ENCODE results near the gene SH3PXD2A.

Gene SH3PXD2A

DNA sequence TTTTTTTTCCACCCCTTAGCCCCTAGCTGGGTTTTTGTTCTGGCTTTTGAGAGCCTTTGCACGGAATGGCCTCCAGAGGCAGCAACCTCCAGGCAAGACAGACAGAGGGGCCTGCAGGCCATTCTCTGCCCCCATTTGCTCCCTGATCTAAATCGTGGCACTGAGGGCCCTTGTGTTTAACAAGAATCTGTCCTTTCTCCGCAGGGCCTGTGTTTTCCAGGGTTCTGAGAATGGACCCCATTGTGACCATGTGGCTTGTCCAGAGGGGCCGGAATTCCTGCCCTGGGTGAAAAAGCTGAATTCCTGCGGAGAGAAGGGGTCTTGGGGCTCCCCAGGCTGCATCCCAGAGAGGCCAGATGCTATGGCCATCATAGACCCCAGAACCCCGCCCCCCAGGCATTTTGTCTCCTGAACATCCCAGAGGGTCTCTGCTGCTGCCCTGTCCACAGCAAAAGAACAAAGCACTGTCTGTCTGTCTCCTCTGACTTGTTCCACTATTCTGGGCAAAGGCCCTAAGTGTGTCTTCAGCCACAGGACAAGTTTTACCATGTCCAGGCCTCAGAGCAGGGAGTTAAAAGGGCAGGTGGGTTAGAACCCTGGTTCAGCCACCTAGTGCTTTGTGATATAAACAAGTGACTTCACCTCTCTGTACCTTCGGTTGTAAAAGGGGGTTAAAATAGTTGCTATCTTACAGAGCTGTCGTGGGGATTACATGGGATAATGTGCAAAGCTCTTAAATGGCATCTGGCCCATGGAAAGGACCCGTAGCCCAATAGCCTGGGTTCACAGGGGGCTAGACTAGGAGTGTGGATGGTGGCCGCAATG is 155.6 kb downstream of the SH3PXD2A start:
- in situ Hi-C loops (cut with HindIII; ENCODE audit: low sequenced_read_pairs), result loop anchor here (25.0 kb wide), 1 partner anchor 162 kb away; the partner anchor contains the start of gene SH3PXD2A

DNA sequence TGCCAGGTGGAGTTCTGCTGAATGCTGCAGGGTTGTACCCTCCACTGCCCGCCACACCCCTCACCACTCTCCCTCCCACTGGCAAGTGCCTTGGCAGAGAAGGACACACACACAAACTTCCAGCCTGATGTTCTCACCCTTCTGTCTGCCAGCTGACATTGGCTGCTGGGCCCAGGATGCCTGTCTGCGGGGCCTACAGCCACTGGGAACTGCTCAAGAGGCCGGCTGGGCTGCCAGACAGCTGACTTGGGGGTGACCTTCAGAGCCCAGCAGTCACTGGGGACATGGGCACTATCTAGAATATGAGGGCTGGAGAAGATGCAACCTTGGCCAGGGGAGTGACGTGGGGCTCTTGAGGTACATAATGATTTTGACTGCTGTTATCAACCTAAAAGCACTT is 157.1 kb downstream of the SH3PXD2A start:
- in situ Hi-C loops (cut with HindIII; ENCODE audit: low sequenced_read_pairs), result no loop called here

DNA sequence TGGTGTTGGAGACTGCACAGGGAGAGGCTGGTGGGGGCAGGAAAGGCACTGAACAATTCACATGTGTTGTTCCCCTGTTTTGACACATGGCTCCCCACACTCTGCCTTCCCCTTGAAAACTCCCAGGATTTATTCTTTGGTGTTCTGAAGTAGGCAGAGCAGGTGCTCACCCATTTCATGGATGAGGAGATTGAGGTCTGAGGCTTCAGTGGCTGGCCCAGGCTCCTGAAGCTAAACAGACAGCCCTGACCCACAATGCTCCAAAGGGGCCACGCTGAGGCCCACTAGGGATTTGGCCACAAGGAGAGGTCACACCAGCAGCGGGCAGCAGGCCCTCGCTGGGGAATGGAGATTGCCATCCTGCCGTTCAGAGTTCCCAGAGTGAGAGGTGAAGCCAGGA is 157.6 kb downstream of the SH3PXD2A start:
- in situ Hi-C loops (cut with HindIII; ENCODE audit: low sequenced_read_pairs), result no loop called here

DNA sequence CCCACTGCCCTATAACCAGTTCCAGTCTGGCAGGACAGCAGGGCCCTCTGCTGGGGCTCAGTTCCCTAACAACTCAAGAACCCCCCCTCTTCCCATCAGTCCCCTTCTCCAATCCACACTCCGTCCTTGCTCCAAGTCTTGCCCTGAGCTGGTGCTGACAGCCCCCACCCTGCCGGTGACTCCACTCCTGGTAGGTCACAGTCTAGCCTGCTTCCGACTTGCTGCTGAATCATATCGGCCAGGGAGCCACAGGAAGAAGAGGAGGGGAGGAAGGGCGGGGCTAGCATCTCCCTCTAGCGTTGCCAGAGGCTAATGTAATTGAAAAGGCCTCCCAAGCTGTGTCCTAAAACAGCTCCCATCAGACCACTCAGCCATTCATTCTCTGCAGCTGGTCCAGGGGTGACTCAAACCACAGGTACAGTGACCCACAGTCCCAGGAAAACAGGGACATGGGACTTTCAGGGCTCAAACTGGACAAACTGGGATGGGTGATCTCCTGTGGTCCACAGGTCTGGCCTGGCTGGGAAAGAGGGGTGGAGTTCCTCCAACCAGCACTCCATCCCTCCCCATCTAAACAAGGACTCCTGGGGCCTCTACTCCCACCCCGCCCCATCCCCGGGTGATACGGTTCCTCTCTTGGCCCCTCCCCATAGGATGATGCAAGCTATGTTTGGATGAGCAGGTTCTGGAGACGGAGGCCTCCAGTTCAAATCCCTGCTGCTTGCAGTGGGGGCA is 158.8 kb downstream of the SH3PXD2A start:
- in situ Hi-C loops (cut with HindIII; ENCODE audit: low sequenced_read_pairs), result no loop called here

DNA sequence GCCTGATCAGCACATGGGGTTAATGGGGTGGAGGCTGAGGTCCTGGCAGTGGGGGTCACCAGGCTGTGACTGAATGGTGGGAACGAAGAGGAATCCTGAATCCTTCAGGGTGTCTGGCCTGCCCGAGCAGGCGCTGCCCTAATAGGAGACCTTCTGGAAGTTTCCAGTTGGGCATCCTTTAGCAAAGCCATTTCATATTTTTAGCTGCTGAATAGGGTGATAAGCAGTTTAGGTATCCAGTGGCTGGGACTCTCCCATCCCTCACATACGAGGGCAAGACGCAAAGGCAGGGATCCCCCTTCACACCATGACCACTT is 159.3 kb downstream of the SH3PXD2A start:
- in situ Hi-C loops (cut with HindIII; ENCODE audit: low sequenced_read_pairs), result no loop called here

DNA sequence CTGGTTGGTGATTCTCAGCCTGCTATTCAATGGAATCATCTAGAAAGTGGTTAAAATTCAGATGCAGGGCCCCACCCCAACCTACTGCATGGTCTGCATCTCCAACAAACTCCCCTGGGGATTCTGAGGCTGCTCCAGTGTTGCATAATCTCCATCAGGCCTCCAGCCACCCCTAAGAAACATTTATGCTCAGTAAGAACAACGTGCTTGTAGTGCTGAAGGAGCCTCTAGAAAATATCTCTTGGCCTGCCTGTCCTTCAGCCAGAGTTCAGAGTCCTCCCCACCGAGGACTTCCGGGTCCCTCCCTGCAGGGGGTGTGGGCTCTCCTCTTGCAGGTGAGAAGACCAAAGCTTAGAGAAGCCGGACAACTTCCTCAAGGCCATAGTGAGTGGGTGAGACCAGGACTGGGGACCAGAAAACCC is 159.8 kb downstream of the SH3PXD2A start:
- in situ Hi-C loops (cut with HindIII; ENCODE audit: low sequenced_read_pairs), result no loop called here

DNA sequence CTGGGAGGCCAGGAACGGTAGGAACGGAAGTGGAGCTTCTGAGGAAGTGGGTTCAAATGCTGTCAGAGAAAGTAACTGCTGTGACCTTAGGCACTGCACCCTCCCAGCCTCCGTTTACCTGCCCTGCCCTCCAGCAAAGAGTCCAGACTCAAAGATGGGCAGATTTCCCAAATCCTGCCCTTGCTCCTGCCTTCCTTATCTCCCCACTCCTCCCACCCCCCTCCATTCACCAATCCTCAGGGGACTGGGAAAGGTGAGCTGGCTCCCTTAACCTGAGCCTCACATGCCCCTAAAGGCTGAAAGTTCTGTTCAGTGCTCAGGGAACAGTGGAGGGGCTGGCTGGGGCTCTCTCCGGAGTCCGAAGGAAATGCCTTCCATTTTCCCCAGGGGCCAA is 161.6 kb downstream of the SH3PXD2A start:
- in situ Hi-C loops (cut with HindIII; ENCODE audit: low sequenced_read_pairs), result no loop called here

DNA sequence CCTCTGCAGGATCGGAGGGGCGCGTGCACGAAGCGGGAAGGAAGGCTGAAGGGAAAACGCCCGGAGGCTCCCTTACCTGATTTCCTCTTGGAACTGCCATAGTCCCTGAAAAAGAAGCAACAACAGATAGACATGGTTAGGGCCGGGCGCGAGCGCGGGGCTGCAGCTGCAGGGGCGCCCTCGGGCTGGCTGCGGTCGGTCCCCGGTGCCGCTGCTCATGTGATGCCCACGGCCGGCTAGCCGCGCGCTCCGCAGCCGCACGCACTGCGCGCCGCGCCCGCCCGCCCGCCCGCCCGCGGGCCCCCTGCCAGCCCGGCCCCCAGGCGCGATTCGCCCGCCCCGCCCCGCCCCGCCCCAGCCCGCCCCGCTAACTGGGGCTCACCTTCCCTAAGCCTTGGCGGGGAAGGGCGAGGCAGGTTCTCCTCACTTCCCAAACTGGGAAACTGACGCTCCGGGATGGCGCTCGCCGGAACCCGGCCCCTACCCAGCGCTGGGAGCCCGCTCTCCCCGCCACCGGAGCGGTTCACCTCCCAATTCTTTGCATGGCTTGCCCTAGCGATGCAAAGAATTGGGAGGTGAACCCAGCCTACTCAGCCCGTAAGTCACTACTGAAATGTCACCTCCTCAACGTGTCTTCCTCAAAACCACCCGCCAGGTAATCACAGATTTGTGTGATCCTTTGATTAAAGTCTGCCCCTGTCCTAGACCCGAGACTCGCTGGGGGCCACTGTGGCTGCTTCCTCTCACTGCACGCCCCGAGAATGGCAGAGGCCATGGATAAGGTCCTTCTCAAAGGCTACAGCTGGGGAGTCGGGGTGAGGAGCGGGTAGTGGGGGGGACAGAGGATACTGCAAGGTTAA is 162.2 kb downstream of the SH3PXD2A start:
- in situ Hi-C loops (cut with HindIII; ENCODE audit: low sequenced_read_pairs), result no loop called here

DNA sequence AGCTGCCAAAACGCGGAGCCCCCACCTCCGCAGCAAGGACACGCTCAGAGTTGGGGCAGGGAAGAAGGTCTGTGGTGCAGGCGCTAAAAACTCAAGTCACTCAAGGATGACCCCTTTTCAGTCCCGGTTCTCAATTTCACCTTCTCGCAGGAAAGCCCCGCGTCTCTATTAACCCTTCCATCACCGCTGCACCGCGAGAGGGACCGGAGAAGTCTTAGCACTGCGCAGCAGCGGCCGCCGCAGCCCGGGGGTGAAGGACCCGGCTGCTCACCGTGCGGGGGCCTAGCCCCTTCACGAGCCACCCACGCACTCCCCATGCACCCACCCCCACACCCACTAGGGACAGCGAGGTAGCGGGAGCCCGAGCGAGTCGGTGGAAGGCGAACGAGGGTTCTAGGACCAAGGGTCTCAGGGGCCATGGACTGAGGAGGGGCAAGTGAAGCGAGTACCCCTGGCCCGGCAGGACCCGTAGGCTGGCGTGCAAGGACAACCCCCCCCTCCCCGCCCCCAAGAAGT is 162.9 kb downstream of the SH3PXD2A start:
- in situ Hi-C loops (cut with HindIII; ENCODE audit: low sequenced_read_pairs), result no loop called here

DNA sequence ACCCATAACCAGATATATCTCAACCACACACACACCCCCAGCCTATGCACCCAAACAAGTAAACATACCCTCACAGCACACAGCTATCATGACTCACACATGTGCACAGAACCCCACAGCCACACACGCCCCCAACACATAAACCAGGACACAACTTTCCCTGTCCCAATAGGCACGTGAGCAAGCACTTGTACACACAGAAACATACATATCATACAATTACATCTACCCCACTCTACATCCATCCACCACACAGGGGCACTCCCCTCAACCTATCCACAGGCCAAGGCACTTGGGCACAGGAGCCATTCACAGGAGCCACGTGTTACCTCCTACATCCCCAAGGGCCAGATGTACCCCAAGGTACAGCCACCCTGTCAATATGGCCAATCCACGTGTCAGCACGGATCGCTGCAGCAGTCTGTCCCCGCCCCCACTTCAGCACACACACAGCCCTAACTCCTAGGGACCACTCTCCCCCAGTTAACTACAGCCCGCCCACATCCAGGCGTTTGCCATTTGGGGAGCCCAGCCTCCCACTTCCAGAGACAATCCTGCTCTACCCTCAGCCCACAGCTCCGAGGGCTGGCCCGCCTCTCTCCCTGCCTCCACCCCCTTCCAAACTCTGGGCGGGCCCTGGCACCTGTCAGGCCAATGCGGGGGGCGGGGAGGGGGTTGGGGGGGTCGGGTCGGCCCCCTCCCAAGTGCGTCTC is 163.5 kb downstream of the SH3PXD2A start:
- in situ Hi-C loops (cut with HindIII; ENCODE audit: low sequenced_read_pairs), result no loop called here

DNA sequence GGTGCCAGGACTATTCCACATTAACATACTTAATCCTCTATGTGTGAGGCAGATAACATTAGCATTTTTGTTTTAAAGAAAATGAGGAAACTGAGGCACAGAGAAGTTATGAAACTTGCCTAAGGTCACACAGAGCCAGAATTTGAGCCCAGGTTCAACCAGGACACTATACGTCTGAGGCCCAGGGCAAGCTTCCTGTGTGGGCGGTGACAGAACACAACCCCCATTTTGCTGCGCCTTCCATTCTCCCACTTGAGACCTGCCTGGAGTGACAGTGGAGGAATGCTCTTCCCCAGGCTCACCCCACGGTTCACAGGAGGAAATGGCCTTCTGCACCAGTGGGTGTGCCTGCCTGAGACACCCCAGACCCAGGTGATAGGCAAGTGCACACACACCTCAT is 164.1 kb downstream of the SH3PXD2A start:
- in situ Hi-C loops (cut with HindIII; ENCODE audit: low sequenced_read_pairs), result no loop called here

DNA sequence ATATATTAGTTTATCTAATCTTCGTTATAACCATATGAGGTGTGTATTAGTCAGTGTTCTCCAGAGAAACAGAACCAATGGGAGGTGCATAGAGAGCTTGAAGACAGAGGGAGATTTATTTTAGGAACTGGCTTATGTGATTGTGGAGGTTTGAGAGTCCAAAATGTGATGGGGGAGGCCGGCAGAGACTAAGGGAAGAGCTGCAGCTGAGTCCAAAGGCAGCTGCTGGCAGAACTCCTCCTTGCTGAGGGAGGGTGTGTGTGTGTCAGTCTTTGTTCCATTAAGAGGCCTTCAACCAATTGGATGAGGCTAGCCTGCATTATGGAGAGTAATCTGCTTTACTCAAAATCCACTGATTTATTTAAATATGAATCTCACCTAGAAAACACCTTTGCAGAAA is 165.1 kb downstream of the SH3PXD2A start:
- in situ Hi-C loops (cut with HindIII; ENCODE audit: low sequenced_read_pairs), result no loop called here

DNA sequence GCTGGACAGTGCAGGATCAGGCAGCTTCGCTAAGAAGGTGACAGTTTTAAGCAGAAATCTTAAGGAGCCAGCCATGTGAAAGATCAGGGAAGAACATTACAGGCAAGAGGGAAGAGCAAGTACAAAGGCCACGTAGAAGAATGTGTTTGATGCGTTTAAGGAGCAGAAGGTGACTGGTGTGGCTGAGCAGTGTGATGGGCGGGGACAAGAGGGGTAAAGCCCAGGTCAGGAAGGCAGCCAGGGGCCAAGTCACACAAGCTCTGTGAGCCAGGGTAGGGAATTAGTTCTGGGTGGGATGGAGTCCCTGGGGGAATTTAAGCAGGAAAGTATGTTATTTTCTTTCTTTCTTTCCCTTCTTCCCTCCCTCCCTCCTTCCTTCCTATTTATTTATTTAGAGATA is 166.9 kb downstream of the SH3PXD2A start:
- in situ Hi-C loops (cut with HindIII; ENCODE audit: low sequenced_read_pairs), result no loop called here

DNA sequence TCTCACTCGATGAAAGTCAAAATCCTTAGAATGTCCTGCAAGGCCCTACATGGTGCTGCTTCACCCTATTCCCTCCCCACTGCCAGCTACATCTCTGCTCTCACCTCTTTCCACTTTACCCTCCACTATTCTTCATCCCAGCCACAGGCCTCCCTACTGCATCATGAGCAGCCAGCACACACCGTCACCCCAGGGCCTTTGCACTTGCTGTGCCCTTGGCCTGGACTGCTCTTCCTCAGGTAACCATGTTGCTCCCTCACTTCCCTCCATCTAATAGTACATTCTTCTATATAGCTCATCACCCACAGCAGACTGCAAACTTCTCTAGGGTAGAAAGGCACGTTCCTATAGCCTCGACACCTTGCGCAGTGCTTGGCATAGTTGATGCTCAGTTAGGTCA is 167.7 kb downstream of the SH3PXD2A start:
- in situ Hi-C loops (cut with HindIII; ENCODE audit: low sequenced_read_pairs), result no loop called here

DNA sequence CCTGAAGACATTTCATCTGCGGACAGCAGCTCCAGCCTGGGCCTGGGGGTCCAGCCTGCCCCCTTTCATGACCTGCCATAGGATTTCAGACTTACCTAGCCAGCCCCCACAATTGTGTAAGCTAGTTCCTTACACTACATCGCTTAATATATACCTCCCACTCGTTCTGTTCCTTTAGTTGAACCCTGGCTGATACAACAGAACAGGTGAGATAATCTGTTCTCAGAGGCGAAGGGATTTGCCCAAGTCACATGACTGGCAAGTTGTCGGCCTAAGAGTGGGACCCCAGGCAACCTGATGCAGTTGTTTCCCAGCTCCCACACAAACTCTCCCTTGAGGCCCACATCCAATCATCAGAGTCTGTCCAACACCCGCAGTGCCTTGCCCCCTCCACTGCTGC is 168.2 kb downstream of the SH3PXD2A start:
- in situ Hi-C loops (cut with HindIII; ENCODE audit: low sequenced_read_pairs), result no loop called here

DNA sequence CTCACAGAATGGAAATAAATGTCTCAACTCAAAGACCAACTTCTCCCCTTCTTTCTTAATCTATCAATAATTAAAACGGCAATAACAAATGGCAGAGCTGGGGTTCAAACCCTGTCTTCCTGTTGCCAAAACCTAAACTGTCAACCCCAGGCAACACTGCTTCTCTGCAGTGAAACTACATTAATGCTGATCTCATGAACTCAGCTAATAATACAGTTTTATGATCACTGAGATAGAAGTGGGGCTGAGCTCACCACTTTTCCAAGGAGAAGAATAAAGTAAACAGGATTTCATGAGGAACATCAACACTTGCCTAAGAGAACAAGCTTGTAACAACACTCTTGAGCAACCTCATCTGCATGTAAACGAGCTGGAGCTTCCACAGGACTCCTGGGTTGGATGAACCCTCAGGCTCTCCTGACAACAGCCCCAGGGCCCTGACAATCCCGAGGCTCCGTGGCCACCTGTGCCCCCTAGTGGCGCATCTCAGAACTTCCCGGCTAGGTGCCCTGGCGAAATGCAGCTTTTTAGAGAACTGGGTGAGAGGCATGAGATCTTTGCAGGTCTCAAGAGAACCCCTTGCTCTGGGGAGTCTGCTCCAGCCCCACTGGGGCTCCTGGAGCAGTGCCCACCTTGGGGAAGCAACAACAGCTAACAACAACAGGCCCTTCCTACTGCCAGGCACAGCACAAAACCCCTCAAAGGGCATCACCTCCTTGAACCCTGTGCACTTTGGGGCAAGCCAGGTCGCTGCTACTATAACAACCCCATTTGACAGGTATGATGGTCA is 169.3 kb downstream of the SH3PXD2A start:
- in situ Hi-C loops (cut with HindIII; ENCODE audit: low sequenced_read_pairs), result no loop called here

DNA sequence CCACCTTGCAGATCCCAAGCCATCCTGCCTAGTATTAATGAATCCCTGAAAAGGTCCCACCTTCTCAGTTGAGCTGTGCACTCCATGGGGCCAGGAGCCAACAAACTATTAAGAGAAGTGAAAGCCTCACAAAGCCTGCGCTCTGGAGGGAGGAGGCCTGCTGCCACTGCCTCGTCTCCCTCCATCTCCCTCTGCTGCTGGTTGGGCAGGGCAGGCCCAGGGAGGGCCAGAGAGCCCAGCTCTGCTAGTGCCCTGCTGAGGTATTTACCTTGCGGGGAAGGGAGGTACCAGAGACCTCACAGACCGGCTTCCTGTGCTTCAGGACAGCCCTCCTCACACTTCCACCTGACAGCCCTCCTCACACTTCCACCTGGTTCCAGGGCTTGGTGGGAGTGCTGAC is 171.5 kb downstream of the SH3PXD2A start:
- in situ Hi-C loops (cut with HindIII; ENCODE audit: low sequenced_read_pairs), result no loop called here

DNA sequence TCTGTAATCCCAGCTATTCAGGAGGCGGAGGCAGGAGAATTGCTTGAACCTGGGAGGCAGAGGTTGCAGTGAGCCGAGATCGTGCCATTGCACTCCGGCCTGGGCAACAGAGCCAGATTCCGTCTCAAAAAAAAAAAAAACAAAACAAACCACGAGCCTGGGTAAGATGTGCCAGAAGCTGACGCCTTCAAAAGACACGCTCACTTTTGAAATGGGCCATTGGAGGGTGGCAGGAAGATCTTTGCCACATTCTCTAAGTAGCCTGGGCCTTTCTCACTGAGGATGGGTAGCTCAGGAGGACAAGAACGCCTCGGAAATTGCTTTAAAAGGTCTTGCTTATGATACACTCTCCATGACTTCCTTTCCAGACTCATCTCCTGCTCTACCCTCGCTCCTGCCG is 172.7 kb downstream of the SH3PXD2A start:
- in situ Hi-C loops (cut with HindIII; ENCODE audit: low sequenced_read_pairs), result no loop called here

DNA sequence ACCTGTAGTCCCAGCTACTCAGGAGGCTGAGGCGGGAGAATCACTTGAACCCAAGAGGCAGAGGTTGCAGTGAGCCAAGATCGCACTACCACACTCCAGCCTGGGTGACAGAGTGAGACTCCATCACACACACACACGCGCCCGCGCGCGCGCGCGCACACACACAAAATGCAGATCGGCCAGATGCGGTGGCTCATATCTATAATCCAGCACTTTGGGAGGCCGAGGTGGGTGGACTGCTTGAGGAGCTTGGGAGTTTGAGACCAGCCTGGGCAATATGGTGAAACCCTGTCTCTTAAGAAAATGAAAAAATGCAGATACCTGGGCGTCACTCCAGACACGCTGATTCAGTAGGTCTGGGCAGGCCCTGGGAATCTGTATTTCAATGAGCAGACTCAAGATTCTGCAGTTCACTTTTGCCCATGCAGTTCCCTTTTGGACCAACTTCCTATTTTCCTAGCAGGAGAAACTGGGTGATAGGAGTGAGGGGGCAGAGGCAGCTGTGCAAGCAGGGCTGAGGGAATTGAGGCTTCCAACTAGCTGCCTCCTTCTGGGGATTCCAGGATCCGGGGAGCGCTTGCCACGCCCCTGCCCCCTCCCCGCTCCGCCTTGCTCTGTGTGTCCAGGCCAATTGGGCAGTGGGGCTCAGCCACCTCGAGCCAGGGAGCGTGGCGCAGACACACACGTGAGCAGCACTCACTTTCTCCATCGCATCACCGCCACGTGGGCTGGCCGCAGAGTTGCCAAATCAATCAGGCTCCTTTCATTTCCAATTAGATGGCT is 173.6 kb downstream of the SH3PXD2A start:
- in situ Hi-C loops (cut with HindIII; ENCODE audit: low sequenced_read_pairs), result no loop called here
